GM11168 (cell line): ENCODE measurements around the gene LPGAT1.

Experiments
- in situ Hi-C: fragments of 300-500 bp; cut with MboI; formaldehyde crosslinking; loops from one replicate; pipeline ENCODE4 v1.12.0; 2022; ENCODE audit warnings: low sequenced_read_pairs; ENCODE audit not compliant: unreplicated experiment

The LPGAT1 gene

DNA sequence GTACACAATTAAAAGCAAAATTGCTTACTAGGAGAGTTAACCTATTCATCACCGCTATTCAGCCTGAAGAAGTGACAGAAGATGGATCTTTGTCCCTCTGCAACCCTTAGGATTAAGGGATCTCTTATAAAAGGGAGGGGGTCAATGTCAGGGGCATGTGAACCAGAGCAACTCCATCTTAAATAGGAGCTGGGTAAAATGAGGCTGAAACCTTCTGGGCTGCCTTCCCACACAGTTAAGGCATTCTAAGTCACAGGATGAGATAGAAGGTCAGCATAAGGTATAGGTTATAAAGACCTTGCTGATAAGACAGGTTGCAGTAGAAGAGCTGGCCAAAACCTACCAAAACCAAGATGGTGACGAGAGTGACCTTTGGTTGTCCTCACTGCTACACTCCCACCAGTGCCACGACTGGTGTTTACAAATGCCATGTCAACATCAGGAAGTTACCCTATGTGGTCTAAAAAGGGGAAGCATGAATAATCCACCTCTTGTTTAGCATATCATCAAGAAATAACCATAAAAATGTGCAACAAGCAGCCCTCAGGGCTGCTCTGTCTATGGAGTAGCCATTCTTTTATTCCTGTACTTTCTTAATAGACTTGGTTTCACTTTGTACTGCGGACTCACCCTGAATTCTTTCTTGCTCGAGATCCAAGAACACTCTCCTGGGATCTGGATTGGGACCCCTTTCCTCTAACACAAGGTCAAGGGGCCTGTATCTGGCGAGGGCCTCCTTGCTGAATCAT is 119.8 kb downstream of the LPGAT1 start:
- in situ Hi-C loops, result no loop called here

DNA sequence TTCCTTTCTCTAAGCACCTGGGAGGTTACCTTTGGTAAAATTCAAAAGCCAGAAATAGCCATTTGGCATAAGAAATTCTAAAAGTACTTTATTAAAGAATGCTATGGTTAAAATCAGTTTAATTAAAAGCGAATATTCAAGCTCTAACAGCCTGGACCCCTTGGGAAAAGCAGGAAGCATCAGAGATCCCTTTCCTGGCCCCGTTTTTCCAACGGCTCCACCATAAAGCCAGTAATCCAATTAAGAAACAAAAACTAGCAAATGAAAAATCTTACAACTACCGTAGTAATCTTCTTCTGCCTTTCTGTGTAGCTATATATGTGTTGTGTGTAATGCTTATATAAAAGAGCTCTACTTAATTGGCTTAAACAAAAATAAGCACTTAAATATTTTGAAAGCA is 121.6 kb downstream of the LPGAT1 start:
- in situ Hi-C loops, result loop anchor here (10.0 kb wide), 1 partner anchor 126 kb away; the partner anchor contains the start of gene LPGAT1

DNA sequence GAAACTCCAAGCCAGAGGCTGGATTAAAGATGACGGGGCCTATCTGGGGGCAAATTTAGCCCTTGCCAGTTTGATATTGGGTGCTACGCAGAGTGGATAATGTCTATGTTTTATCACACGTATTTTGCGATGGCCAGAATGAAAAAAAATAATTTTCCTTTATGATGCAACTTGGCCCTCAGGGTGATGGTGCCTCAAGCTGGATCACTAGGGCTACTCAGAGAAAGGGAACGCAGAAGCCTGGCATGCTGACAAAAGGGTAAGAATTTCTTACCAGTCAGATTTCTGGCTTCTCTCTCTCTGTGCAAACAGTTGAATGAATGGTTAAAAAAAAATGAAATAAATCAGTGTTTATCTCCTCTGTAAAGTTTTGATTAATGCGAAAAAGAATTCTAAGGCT is 122.6 kb downstream of the LPGAT1 start:
- in situ Hi-C loops, result loop anchor here (10.0 kb wide), 1 partner anchor 127 kb away; the partner anchor contains the start of gene LPGAT1

DNA sequence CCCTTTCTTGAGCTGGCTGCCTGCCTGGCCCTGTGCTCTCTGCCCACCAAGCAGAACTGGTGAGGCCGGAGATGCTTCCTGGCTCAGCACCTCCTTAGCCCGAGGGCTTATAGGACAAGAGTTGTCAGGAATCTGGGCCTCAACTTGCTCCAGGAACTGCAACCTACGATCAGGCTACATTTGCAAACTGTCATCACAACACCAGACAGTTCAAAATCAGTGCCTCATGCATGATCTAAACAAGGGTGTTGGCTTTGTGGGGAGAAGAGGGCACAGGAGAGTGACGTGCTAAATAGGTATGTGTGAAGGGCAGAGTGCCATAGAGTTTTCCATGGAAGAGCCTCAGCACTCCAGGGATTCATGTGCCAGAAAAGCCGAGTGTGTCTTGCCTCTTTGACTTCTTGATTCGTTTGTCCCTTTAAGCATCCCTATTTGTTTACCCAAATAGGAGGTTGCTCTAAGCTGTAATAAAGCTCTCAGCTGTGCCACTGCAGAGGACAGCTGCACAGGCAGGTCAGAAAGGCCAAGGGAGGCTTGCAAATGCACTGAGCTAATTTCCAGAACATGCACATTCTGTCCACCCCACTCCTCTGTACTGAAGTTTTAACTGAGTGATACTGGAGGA is 125.0 kb downstream of the LPGAT1 start:
- in situ Hi-C loops, result loop anchor here (10.0 kb wide), 1 partner anchor 129 kb away; the partner anchor contains the start of gene LPGAT1

DNA sequence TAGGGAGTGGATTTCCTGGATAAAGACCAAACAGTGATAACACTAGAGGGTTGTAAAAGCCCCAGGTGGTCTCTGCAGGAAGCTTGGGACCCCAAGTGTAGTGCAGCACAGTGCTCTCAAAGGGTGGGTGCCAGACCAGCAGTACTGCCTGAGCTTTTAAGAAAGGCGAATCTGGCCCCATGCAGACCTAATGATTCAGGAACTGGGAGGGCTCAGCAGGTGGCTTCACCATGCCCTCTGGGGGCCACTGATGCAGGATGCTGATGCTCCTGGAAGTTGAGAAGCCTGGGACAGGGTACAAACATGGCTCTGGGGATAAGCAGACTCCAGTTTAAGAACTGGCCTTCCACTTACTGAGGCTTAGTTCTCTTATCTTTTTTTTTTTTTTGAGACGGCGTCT is 126.0 kb downstream of the LPGAT1 start:
- in situ Hi-C loops, result loop anchor here (10.0 kb wide), 1 partner anchor 130 kb away; the partner anchor contains the start of gene LPGAT1

DNA sequence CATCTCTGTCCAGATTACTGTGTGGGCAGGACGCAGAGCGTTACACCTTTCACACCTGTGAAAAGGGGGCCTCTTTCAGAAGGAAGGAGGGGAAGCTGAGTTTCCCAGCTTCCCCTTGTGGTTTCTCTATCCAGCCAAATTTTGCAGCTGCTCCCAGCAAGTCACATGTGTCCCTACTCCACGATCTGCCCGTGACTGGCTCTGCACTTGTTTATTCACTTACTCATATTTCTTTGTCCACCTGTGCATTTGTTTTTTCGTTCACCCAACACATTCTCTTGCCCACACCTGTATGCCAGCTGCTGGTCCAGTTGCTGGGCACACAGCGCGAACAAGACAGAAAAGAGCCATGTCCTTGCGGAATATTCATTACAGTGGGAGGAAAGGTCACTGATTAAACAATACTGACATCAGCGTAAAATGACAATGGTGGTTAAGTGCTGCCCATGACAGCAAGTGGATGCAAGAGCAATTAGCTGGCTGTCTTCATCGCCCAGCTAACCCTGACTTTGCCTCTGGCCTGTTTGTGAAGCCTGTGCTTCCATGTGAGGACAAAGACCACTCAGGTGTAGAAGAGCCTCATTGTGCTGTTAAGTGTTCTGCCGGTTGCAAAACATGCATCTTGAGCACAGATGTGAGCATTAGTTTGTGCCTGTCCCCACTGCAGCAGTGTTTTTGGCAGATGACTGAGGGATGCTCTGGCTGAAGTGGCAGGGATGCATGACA is 126.6 kb downstream of the LPGAT1 start:
- in situ Hi-C loops, result loop anchor here (10.0 kb wide), 1 partner anchor 131 kb away; the partner anchor contains the start of gene LPGAT1

DNA sequence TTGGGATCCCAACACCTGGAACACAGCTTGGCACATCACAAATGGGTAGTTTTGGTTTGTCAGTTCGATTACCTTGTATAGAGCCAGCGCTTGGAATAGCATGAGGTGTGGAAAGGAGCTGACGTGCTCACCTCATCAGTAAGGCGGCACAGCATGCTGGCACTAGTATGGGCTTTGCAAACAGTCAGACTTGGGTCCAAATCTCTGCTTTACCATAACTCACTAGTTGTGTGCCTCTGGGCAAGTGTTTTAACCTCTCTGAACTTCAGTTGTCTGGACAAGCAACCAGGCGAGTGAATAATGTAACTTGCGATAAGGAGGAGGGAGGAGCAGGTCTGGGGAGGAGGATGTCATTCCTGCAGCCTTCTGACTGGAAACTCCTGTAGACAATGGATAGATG is 128.8 kb downstream of the LPGAT1 start:
- in situ Hi-C loops, result loop anchor here (10.0 kb wide), 1 partner anchor 133 kb away; the partner anchor contains the start of gene LPGAT1

DNA sequence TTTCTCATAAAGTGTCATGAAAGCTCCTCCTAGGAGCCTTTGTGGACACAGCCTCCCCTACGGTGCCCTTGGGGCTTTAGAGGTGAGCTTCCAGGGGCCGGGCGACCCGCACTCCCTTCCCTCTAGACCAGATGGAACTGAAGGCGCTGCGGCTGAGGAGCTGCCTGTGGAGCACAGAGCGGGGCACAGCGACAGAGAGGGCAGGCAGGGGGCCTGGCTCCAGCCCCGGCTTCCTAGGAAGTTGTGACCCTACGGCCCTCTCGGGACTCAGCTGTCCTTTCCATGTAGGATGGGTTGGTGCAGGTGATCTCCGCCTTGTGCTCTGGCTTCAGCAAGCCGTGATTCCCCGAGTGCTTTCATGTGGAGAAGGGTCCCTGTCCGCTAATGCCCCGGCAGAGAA is 131.5 kb downstream of the LPGAT1 start:
- in situ Hi-C loops, result loop anchor here (25.0 kb wide), 1 partner anchor 338 kb away; the partner anchor contains the start of genes DTL and INTS7

DNA sequence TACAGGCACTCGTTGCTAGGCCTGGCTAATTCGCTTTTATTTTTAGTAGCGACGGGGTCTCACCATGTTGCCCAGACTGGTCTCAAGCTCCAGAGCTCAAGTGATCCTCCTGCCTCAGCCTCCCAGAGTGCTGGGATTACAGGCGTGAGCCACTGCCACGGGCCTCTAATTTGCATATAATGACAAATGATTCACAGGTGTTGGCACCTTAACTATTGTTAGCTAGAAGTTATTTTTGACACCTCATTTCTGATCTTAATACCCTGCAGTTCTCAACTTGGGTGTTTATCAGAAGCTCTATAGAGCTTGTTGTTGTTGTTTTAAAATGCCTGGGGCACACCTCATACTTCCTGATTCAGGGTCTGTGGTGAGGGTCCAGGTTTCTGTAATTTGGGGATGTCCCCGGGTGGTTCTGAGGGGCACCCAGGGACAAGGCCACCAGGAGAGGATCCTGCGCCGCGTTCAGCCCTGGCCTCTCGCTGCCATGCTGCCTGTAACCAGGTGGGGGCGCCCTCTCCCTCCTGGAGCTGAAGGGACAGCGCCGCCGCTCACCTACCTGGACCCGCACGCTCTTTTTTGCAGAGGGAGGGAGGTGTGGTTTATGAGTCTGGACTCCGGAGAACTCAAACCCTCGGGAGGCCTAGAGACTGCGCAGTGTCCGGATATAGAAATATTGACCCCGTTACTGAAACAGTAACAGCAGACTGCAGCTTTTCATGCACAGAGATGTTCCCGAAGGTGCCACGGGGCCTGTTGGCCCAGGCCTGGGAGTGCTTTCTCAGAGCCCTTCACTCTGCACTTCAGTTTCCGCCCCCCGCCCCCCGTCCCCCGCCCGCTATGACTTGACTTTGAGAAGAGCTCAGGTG is 132.2 kb downstream of the LPGAT1 start:
- in situ Hi-C loops, result loop anchor here (25.0 kb wide), 1 partner anchor 339 kb away; the partner anchor contains the start of genes DTL and INTS7

DNA sequence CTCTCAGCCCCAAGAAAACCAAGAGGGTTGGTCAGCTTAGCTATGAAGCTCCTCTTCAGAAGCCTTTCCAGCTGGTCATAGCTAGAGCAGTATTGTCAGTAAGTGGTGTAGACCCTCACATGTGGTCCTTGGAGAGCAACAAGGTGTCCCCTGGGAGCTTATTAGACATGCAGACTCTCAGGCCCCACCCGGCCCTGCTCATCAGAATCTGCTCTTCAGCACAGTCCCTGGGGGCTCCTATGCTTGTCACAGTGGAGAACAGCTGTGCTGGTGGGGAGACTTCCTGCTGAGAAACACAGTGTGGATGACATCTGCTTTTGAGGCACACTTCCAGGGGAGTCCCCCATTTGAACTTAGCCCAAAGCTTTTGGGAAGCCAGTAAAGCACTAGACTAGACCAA is 133.2 kb downstream of the LPGAT1 start:
- in situ Hi-C loops, result loop anchor here (25.0 kb wide), 1 partner anchor 340 kb away; the partner anchor contains the start of genes DTL and INTS7

DNA sequence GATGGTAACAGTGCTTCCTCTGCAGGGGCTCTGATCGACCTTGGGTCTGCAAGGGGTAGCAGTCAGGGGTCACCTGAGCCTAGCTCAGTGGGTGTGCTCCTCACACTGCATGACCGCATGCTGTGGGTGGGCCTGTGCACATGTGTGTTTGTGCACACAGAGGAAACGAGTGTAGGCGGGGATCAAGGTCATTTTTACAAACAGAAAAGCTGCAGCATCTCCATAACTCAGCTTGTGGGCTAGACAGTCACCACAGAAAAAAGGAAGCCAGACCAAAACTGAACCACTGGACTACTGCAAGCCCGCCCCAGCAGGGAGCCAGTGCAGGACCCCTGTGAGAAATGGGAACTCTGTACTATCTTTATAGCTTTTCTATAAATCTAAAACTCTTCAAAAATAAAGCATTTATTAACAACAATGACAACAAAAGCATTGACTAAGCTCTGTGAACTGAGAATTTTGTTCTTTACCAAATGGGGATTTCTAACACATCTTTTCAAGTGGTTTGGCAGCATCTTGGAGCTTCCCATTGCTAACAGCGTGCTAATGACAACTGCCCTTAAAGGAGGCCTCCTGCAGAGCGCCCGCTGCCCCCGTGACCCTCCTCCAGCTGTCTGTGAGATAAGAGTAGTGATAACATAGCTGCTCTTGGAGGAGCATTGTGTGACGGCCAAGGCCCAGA is 135.3 kb downstream of the LPGAT1 start:
- in situ Hi-C loops, result loop anchor here (25.0 kb wide), 1 partner anchor 342 kb away; the partner anchor contains the start of genes DTL and INTS7

DNA sequence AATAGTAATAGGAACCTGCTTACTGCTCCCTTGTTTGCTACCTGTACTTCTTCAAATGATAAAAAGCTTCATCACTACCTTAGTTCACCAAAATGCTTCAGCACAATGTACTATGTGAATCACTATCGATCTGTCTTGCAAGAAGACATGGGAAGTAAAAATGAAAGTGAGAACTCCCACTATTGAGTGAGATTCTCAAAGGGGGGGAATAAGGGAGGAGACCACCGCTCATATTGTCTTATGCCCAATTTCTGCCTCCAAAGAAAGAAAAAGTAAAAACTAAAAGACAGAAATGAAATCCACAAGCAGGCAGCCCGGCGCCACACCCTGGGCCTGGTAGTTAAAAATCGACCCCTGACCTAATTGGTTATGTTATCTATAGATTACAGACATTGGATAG is 136.7 kb downstream of the LPGAT1 start:
- in situ Hi-C loops, result loop anchor here (25.0 kb wide), 1 partner anchor 343 kb away; the partner anchor contains the start of genes DTL and INTS7
